Stimulated activated CD4-positive, alpha-beta T cell treated with anti-CD3 and anti-CD28 coated beads, Interleukin-2, amount 100 ng/mL, for 48 hours (primary cell): ENCODE data around the gene IP6K1.

Source experiments
- DNase-seq, 2 donors: peaks; one replicate each; pipeline ENCODE4 v3.0.0-alpha.2; 2020

The IP6K1 gene

GRCh38 chr3:49722896-49723295 lies 63.4 kb downstream of the IP6K1 start:
- no peak for DNase-seq

- no peak for DNase-seq
Measured at GRCh38 chr3:49721896-49722781, 64.2 kb downstream of the IP6K1 start.

GRCh38 chr3:49721596-49721895 lies 64.8 kb downstream of the IP6K1 start:
- no peak for DNase-seq

- no peak for DNase-seq
Measured at GRCh38 chr3:49720855-49721595, 65.3 kb downstream of the IP6K1 start.

- DNase-seq: peak; percentile 84 to 88
Measured at GRCh38 chr3:49719214-49719884, 67.0 kb downstream of the IP6K1 start, which contains the start of gene AMIGO3. TSS of gene AMIGO3 (minus strand) at chr3:49719684. CDS start at chr3:49719465, 219 bp downstream.

- DNase-seq: no peak
Measured at GRCh38 chr3:49718858-49719213, 67.5 kb downstream of the IP6K1 start.

- no peak for DNase-seq
Measured at GRCh38 chr3:49717959-49718857, 68.1 kb downstream of the IP6K1 start.

- DNase-seq: no peak
Measured at GRCh38 chr3:49717211-49717958, 69.0 kb downstream of the IP6K1 start.

GRCh38 chr3:49716691-49717210 lies 69.6 kb downstream of the IP6K1 start:
- no peak for DNase-seq

- no peak for DNase-seq
Measured at GRCh38 chr3:49716169-49716568, 70.2 kb downstream of the IP6K1 start.

GRCh38 chr3:49715611-49716121 lies 70.7 kb downstream of the IP6K1 start:
- DNase-seq: no peak

GRCh38 chr3:49714728-49715550 lies 71.4 kb downstream of the IP6K1 start:
- DNase-seq: no peak

GRCh38 chr3:49713336-49714105 lies 72.8 kb downstream of the IP6K1 start:
- DNase-seq: no peak

- DNase-seq: no peak
Measured at GRCh38 chr3:49712631-49713317, 73.6 kb downstream of the IP6K1 start.

- DNase-seq: no peak
Measured at GRCh38 chr3:49712166-49712565, 74.2 kb downstream of the IP6K1 start.

- no peak for DNase-seq
Measured at GRCh38 chr3:49711489-49711888, 74.9 kb downstream of the IP6K1 start.

GRCh38 chr3:49709852-49710251 lies 76.5 kb downstream of the IP6K1 start:
- no peak for DNase-seq

- no peak for DNase-seq
Measured at GRCh38 chr3:49707113-49707480, 79.2 kb downstream of the IP6K1 start.
